NCI-H1930 (cell line): ENCODE data around the gene TPSG1.
"Not testable (repeated sequence)": the region's sequence is repeated elsewhere in the genome, so short reads cannot be mapped to it uniquely, and the experiment has no call there.

ENCODE experiments used
- DNase-seq, 2 experiments: peaks; one replicate each; lab custom pipeline; 2025; lab: John Stamatoyannopoulos, UW

The TPSG1 gene

GRCh38 chr16:1225051-1225451, at the start of gene TPSG1:
Gene TPSG1 (minus strand): TSS chr16:1225268. CDS start chr16:1225252, 16 bp downstream.
- DNase-seq: no peak

- no peak for DNase-seq
Observed at GRCh38 chr16:1274767-1275166, 49.7 kb upstream of the TPSG1 start.

- DNase-seq: no peak
Observed at GRCh38 chr16:1273816-1274215, 48.7 kb upstream of the TPSG1 start.

GRCh38 chr16:1272453-1273198, 47.6 kb upstream of the TPSG1 start:
- DNase-seq: no peak

GRCh38 chr16:1271724-1272413, 46.8 kb upstream of the TPSG1 start:
- not testable (repeated sequence) for DNase-seq

GRCh38 chr16:1271380-1271723, 46.3 kb upstream of the TPSG1 start:
- DNase-seq: no peak

- not testable (repeated sequence) for DNase-seq
Observed at GRCh38 chr16:1269418-1269817, 44.4 kb upstream of the TPSG1 start.

GRCh38 chr16:1265826-1266225, 40.8 kb upstream of the TPSG1 start:
- DNase-seq: no peak

- DNase-seq: no peak
Observed at GRCh38 chr16:1265090-1265630, 40.1 kb upstream of the TPSG1 start.

GRCh38 chr16:1264345-1265089, 39.4 kb upstream of the TPSG1 start:
- no peak for DNase-seq

- DNase-seq: no peak
Observed at GRCh38 chr16:1263591-1264344, 38.7 kb upstream of the TPSG1 start.

GRCh38 chr16:1262846-1263221, 37.8 kb upstream of the TPSG1 start:
- DNase-seq: no peak

- DNase-seq: no peak
Observed at GRCh38 chr16:1262210-1262845, 37.3 kb upstream of the TPSG1 start.

- no peak for DNase-seq
Observed at GRCh38 chr16:1261131-1261892, 36.2 kb upstream of the TPSG1 start.

GRCh38 chr16:1260101-1260680, 35.1 kb upstream of the TPSG1 start:
- no peak for DNase-seq

GRCh38 chr16:1259760-1260068, 34.6 kb upstream of the TPSG1 start:
- no peak for DNase-seq

- no peak for DNase-seq
Observed at GRCh38 chr16:1258906-1259759, 34.1 kb upstream of the TPSG1 start.

GRCh38 chr16:1258225-1258600, 33.1 kb upstream of the TPSG1 start:
- no peak for DNase-seq

- no peak for DNase-seq
Observed at GRCh38 chr16:1257561-1258224, 32.6 kb upstream of the TPSG1 start.
